Measurements from ENCODE around the gene CMSS1.

GRCh38 chr3:100018806-100019205, 201.1 kb downstream of the CMSS1 start:
- no peak for TF ChIP-seq EZH2 (IDR thresholded peaks at IDR 0.05; ENCODE audit: borderline replicate concordance, low read length)
- TF ChIP-seq, protein P1, sequence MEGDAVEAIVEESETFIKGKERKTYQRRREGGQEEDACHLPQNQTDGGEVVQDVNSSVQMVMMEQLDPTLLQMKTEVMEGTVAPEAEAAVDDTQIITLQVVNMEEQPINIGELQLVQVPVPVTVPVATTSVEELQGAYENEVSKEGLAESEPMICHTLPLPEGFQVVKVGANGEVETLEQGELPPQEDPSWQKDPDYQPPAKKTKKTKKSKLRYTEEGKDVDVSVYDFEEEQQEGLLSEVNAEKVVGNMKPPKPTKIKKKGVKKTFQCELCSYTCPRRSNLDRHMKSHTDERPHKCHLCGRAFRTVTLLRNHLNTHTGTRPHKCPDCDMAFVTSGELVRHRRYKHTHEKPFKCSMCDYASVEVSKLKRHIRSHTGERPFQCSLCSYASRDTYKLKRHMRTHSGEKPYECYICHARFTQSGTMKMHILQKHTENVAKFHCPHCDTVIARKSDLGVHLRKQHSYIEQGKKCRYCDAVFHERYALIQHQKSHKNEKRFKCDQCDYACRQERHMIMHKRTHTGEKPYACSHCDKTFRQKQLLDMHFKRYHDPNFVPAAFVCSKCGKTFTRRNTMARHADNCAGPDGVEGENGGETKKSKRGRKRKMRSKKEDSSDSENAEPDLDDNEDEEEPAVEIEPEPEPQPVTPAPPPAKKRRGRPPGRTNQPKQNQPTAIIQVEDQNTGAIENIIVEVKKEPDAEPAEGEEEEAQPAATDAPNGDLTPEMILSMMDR (IDR thresholded peaks at IDR 0.05; ENCODE audit: low read length) = no peak

All from OCI-LY1 (cell line).